Activated T-helper 2 cell treated with anti-CD3 and anti-CD28 coated beads, Interferon-gamma antibody, Interleukin-2, Interleukin-4, amounts not matched to agents 10 μg/mL and 5 μg/mL and 100 μg/mL, durations not matched to agents 14 hours and 24 hours and 36 hours (primary cell): Measurements from ENCODE around the gene CDC42. TPM values are rescaled to one million over a fixed set of nuclear protein-coding genes. Genes with fewer than 3 reads are reported as not detected.

Experiments used
- DNase-seq: peaks from one replicate; pipeline ENCODE4 v3.0.0; 2021; ENCODE audit warnings: low spot score
- H3K27ac Mint-ChIP-seq: one replicate; pipeline ENCODE4 v1.8.0; 2021; ENCODE audit warnings: mixed read lengths
- H3K27me3 Mint-ChIP-seq: one replicate; pipeline ENCODE4 v1.8.0; 2021; ENCODE audit warnings: low read depth, mixed read lengths
- H3K36me3 Mint-ChIP-seq: one replicate; pipeline ENCODE4 v1.8.0; 2021; ENCODE audit warnings: low read depth, mixed read lengths
- H3K4me1 Mint-ChIP-seq: one replicate; pipeline ENCODE4 v1.8.0; 2021; ENCODE audit warnings: low read depth, mixed read lengths
- H3K4me3 Mint-ChIP-seq: one replicate; pipeline ENCODE4 v1.8.0; 2021; ENCODE audit warnings: low read depth, mild to moderate bottlenecking, moderate library complexity, mixed read lengths
- H3K9me3 Mint-ChIP-seq: one replicate; pipeline ENCODE4 v1.8.0; 2021; ENCODE audit warnings: mixed read lengths
- intact Hi-C: fragments of 100-400 bp; cut with micrococcal nuclease; formaldehyde crosslinking; loops from one replicate; pipeline ENCODE4 v1.15.1; 2023
- total RNA-seq: library from RNA; stranded (reverse); gene quantifications from 2 replicates; pipeline ENCODE4 v1.2.3, GENCODE V29; 2022

Gene CDC42
- total RNA-seq, 1 donor from 2014 or later: 342 TPM

- no peak overlapping the region for H3K27ac Mint-ChIP-seq
These were observed 80.2 kb downstream of the CDC42 start for GRCh38 chr1:22132517-22133235.

GRCh38 chr1:22133247-22133930 lies 80.9 kb downstream of the CDC42 start:
- H3K36me3 Mint-ChIP-seq: no peaks in the 10 kb centered on the region
- no peak for DNase-seq
- no peak overlapping the region for H3K4me3 Mint-ChIP-seq
- H3K4me1 Mint-ChIP-seq: no peaks in the 10 kb centered on the region
- no peaks in the 10 kb centered on the region for H3K9me3 Mint-ChIP-seq
- no peak overlapping the region for H3K27ac Mint-ChIP-seq
- intact Hi-C loops: loop anchor here (5.0 kb wide), 1 partner anchor 509 kb away; the partner anchor contains the start of gene C1QC
- peaks cover 9% of the 10 kb centered on the region for H3K27me3 Mint-ChIP-seq

More at GRCh38 chr1:22132517-22133235, 80.2 kb downstream of the CDC42 start:
- intact Hi-C loops: loop anchor here (1.0 to 5.0 kb wide), 2 partner anchors 284 to 510 kb away; partner anchors contain the start of gene C1QC
- Mint-ChIP-seq H3K9me3 (no peaks in the 10 kb centered on the region), H3K4me1 (no peaks in the 10 kb centered on the region), H3K4me3 (no peak overlapping the region), H3K27me3 (peaks cover 3% of the 10 kb centered on the region), H3K36me3 (no peaks in the 10 kb centered on the region)
- DNase-seq: no peak

DNA sequence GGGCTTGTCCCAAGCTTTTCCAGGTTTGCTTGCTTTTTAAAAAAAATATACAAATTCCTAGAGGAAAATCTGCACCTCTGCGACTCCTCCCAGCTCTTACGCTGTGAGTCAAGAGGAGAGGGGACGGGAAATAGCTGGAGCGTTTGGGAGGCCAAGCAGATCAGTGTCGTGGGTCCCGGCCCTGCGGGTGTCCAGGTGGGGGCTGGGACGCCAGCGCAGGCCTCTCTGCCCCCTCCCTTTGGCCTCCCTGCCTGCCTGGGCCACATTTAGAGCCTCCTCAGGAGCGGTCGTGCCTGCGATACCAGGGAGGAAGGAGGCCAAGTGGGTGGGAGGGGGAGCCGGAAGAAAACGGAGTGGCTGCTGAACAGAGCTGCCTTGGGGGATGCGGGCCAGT lies 81.4 kb downstream of the CDC42 start:
- Mint-ChIP-seq H3K4me3 (no peak overlapping the region), H3K27ac (no peak overlapping the region), H3K4me1 (no peaks in the 10 kb centered on the region), H3K36me3 (no peaks in the 10 kb centered on the region), H3K9me3 (no peaks in the 10 kb centered on the region), H3K27me3 (peaks cover 13% of the 10 kb centered on the region)
- intact Hi-C loops: loop anchor here (5.0 kb wide), 1 partner anchor 508 kb away; the partner anchor contains the start of gene C1QC
- no peak for DNase-seq

DNA sequence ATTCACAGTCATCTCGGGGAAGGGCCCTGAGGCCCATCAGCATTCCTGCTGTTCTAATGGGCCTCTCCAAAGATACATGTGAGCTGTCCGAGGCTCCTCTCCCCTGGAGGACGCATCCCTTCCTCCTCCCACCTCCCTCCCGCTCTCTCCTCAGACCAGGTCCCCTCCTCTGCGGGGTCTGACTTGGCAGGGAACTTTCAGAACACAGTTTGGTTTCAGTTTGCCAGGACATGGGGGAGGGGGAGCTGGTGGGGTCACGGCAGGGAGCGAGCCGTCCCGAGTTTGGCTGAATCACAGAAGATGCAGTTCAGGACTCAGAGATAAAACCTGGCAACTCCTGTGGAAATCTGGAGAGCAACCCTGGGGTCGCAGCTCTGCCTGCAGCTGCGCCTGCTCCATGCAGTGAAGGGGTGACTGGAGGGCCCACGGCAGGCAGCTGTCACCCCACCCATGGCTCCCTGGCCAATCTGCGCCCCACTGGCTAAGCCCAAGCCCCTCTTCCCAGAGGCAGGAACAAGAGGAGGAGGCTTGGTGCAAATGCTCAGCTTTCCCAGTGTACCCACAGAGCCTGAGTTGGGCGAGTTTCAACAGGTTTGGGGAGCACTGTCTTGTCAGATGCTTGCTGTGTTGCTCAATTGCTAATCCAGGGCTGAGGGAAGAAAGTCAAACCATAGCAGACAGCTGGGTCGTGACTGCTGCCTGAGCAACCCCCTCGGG lies 84.7 kb downstream of the CDC42 start:
- Mint-ChIP-seq H3K36me3 (no peaks in the 10 kb centered on the region), H3K4me1 (no peaks in the 10 kb centered on the region)

GRCh38 chr1:22139066-22139594 lies 86.6 kb downstream of the CDC42 start:
- H3K4me1 Mint-ChIP-seq: no peaks in the 10 kb centered on the region
- H3K27me3 Mint-ChIP-seq: peaks cover 41% of the 10 kb centered on the region
- H3K36me3 Mint-ChIP-seq: no peaks in the 10 kb centered on the region
- H3K9me3 Mint-ChIP-seq: no peaks in the 10 kb centered on the region
- intact Hi-C loops: no loop called here
- no peak overlapping the region for H3K27ac Mint-ChIP-seq
- no peak overlapping the region for H3K4me3 Mint-ChIP-seq
- DNase-seq: no peak

More for the DNA sequence above, 84.7 kb downstream of the CDC42 start:
- H3K4me3 Mint-ChIP-seq: no peak overlapping the region
- peaks cover 34% of the 10 kb centered on the region for H3K27me3 Mint-ChIP-seq
- no peaks in the 10 kb centered on the region for H3K9me3 Mint-ChIP-seq
- DNase-seq: no peak
- intact Hi-C loops: no loop called here
- H3K27ac Mint-ChIP-seq: no peak overlapping the region

DNA sequence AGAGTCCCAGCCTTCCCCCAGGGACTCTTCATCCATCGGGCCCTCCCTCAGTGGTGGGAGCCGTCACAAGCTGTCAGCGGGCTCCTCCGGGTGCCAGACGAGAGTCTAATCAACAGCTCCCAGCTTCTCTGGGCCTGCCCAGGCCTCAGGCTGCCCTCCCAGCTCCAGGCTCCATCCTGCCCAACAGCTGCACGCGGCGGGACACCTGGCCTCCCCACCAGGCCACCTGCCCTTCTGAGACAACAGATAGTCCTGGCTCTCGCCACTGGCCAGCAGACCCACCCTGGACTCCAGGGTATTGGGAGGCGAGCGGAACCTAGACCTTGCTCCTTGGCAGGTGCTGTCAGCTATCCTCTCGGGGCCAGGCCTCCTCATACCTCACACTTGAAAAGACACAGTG lies 87.3 kb downstream of the CDC42 start:
- H3K36me3 Mint-ChIP-seq: no peaks in the 10 kb centered on the region
- H3K27me3 Mint-ChIP-seq: peaks cover 47% of the 10 kb centered on the region
- no peak overlapping the region for H3K27ac Mint-ChIP-seq
- no peak for DNase-seq
- H3K9me3 Mint-ChIP-seq: no peaks in the 10 kb centered on the region
- H3K4me1 Mint-ChIP-seq: no peaks in the 10 kb centered on the region
- intact Hi-C loops: no loop called here
- no peak overlapping the region for H3K4me3 Mint-ChIP-seq

Other genes starting within 250 kb of the CDC42 start
- gene LDLRAD2, start 240.4 kb upstream of the CDC42 start, total RNA-seq: not detected in 2 replicates
- 3.9 and 4.1 TPM in 2 replicates for gene HSPG2, start 115.4 kb upstream of the CDC42 start, total RNA-seq
- not detected in 2 replicates for gene CELA3B, start 75.7 kb upstream of the CDC42 start, total RNA-seq
- not detected in 2 replicates for gene CELA3A, start 51.1 kb upstream of the CDC42 start, total RNA-seq
- not detected in 2 replicates for gene WNT4, start 90.4 kb downstream of the CDC42 start, total RNA-seq